H1 (cell line): ENCODE measurements around the gene CYGB. TPM values are rescaled to one million over a fixed set of nuclear protein-coding genes. Genes with fewer than 3 reads are reported as not detected.

Source experiments
- CTCF ChIA-PET: fragments of 300-600 bp; sonication (Branson Sonifier 250); formaldehyde crosslinking; loops from one replicate; lab custom pipeline; 2021; ENCODE audit not compliant: partially characterized antibody; lab: Charles Lee
- POLR2A ChIA-PET: fragments of 300-600 bp; sonication (Branson Sonifier 250); formaldehyde crosslinking; loops from one replicate; lab custom pipeline; 2021; ENCODE audit warnings: inconsistent platforms; ENCODE audit not compliant: partially characterized antibody; lab: Charles Lee
- DNase-seq, 2 experiments: peaks; one replicate each; pipeline versions ENCODE4 v3.0.0 to v3.0.0-alpha.2; 2010 to 2022; ENCODE audit warnings: low spot score in 2 of 2, low read depth in 1 of 2, mixed read lengths in 1 of 2
- FAIRE-seq: peaks from 2 replicates; lab custom pipeline; 2011; peaks lifted over from hg19 to GRCh38; lab: Jason Lieb, UNC
- H2AFZ ChIP-seq: 2 replicates; pipeline ENCODE4 v1.8.1; 2012; ENCODE audit warnings: low read length, inconsistent platforms
- H2AK5ac ChIP-seq: 2 replicates; pipeline ENCODE4 v1.6.1; 2013; ENCODE audit warnings: low read depth, low read length
- H2BK120ac ChIP-seq: replicated peaks from 2 replicates; pipeline ENCODE3; 2013; ENCODE audit warnings: low read depth, low read length, inconsistent platforms
- H2BK12ac ChIP-seq: 2 replicates; pipeline ENCODE4 v1.6.1; 2013; ENCODE audit warnings: low read depth, low read length
- H2BK15ac ChIP-seq: 2 replicates; pipeline ENCODE4 v1.6.1; 2013; ENCODE audit warnings: low read length
- H2BK20ac ChIP-seq: 2 replicates; pipeline ENCODE4 v1.6.1; 2013; ENCODE audit warnings: low read length
- H2BK5ac ChIP-seq: 2 replicates; pipeline ENCODE4 v1.6.1; 2013; ENCODE audit warnings: low read depth, low read length
- H3K14ac ChIP-seq: 2 replicates; pipeline ENCODE4 v1.6.1; 2013; ENCODE audit warnings: inconsistent platforms; ENCODE audit not compliant: insufficient read length
- H3K18ac ChIP-seq: 2 replicates; pipeline ENCODE4 v1.6.1; 2013; ENCODE audit warnings: low read length; ENCODE audit errors: extremely low read depth
- H3K23ac ChIP-seq: 2 replicates; pipeline ENCODE4 v1.6.1; 2013; ENCODE audit warnings: inconsistent platforms; ENCODE audit not compliant: insufficient read length
- H3K23me2 ChIP-seq: 2 replicates; pipeline ENCODE4 v1.6.1; 2013; ENCODE audit warnings: low read depth, low read length
- H3K27ac ChIP-seq: 2 replicates; pipeline ENCODE4 v1.6.1; 2011; ENCODE audit warnings: low read depth, low read length, inconsistent platforms
- H3K27me3 ChIP-seq, 4 experiments: replicated peaks in 1 of 4; 1 replicate in 1 of 4; 2 replicates in 3 of 4; pipeline versions ENCODE4 v1.6.1 to v1.8.1; 2011 to 2013; ENCODE audit warnings: low read length in 3 of 4, mild to moderate bottlenecking in 3 of 4, inconsistent platforms in 2 of 4, mixed read lengths in 2 of 4, moderate library complexity in 1 of 4; ENCODE audit not compliant: control insufficient read depth in 3 of 4, insufficient read depth in 3 of 4; ENCODE audit errors: extremely low read depth in 1 of 4
- H3K36me3 ChIP-seq, 4 experiments: 2 replicates each; pipeline versions ENCODE4 v1.6.1 to v1.8.1; 2011 to 2013; ENCODE audit warnings: mild to moderate bottlenecking in 4 of 4, low read length in 3 of 4, moderate library complexity in 2 of 4, control low read depth in 1 of 4, inconsistent platforms in 1 of 4; ENCODE audit not compliant: insufficient read depth in 4 of 4, control insufficient read depth in 2 of 4
- H3K4ac ChIP-seq: replicated peaks from 2 replicates; pipeline ENCODE3; 2013; ENCODE audit warnings: low read length, low read depth, mixed read lengths, inconsistent platforms; ENCODE audit not compliant: insufficient read length
- H3K4me1 ChIP-seq, 4 experiments: replicated peaks in 1 of 4; 1 replicate in 1 of 4; 2 replicates in 3 of 4; pipeline versions ENCODE4 v1.6.1 to v1.8.1; 2011 to 2013; ENCODE audit warnings: low read length in 3 of 4, inconsistent platforms in 2 of 4, mixed read lengths in 1 of 4; ENCODE audit not compliant: insufficient read depth in 4 of 4, control insufficient read depth in 3 of 4
- H3K4me2 ChIP-seq, 2 experiments: 2 replicates each; pipeline versions ENCODE4 v1.6.1 to v1.8.1; 2011 to 2013; ENCODE audit warnings: low read depth in 2 of 2, low read length in 2 of 2, control low read depth in 1 of 2, inconsistent platforms in 1 of 2, mild to moderate bottlenecking in 1 of 2; ENCODE audit not compliant: insufficient read depth in 1 of 2
- H3K4me3 ChIP-seq, 4 experiments: fragments of 200-600, 300-600 bp in 1 of 4; sonication (generic), shearing (Covaris generic), sonication (Bioruptor Twin) in 1 of 4; 2 replicates each; pipeline versions ENCODE4 v1.5.1 to v1.8.1; 2011 to 2016; ENCODE audit warnings: low read length in 4 of 4, low read depth in 3 of 4, control low read depth in 2 of 4, inconsistent platforms in 2 of 4, mild to moderate bottlenecking in 2 of 4, mixed read lengths in 1 of 4, moderate library complexity in 1 of 4; ENCODE audit not compliant: insufficient read depth in 2 of 4; ENCODE audit errors: extremely low read depth in 1 of 4
- H3K56ac ChIP-seq: replicated peaks from 2 replicates; pipeline ENCODE3; 2013; ENCODE audit warnings: low read depth, mild to moderate bottlenecking, mixed read lengths, low read length, inconsistent platforms; ENCODE audit not compliant: insufficient read length
- H3K79me1 ChIP-seq: 2 replicates; pipeline ENCODE4 v1.6.1; 2013; ENCODE audit warnings: low read depth, low read length, control low read depth
- H3K79me2 ChIP-seq, 2 experiments: 2 replicates each; pipeline versions ENCODE4 v1.6.1 to v1.8.1; 2012 to 2013; ENCODE audit warnings: low read length in 2 of 2, mild to moderate bottlenecking in 2 of 2, inconsistent platforms in 1 of 2; ENCODE audit not compliant: insufficient read depth in 2 of 2, control insufficient read depth in 1 of 2
- H3K9ac ChIP-seq, 4 experiments: replicated peaks in 1 of 4; 1 replicate in 1 of 4; 2 replicates in 3 of 4; pipeline versions ENCODE4 v1.6.1 to v1.8.1; 2011 to 2013; ENCODE audit warnings: low read depth in 3 of 4, low read length in 3 of 4, control low read depth in 2 of 4, mild to moderate bottlenecking in 2 of 4, moderate library complexity in 2 of 4, inconsistent platforms in 1 of 4; ENCODE audit errors: extremely low read depth in 1 of 4
- H3K9me3 ChIP-seq, 2 experiments: 2 replicates each; pipeline versions ENCODE4 v1.6.1 to v1.8.1; 2012 to 2013; ENCODE audit warnings: mild to moderate bottlenecking in 2 of 2, moderate library complexity in 2 of 2, control low read depth in 1 of 2, inconsistent platforms in 1 of 2, low read depth in 1 of 2, low read length in 1 of 2, mixed read lengths in 1 of 2; ENCODE audit not compliant: insufficient read depth in 2 of 2
- H4K20me1 ChIP-seq, 2 experiments: replicated peaks in 1 of 2; 2 replicates each; pipeline versions ENCODE3 to v1.8.1; 2011 to 2013; ENCODE audit warnings: inconsistent platforms in 2 of 2, low read length in 2 of 2, mild to moderate bottlenecking in 1 of 2; ENCODE audit not compliant: insufficient read depth in 2 of 2, control insufficient read depth in 1 of 2
- H4K5ac ChIP-seq: 2 replicates; pipeline ENCODE4 v1.6.1; 2013; ENCODE audit warnings: low read length, low read depth, mixed read lengths, inconsistent platforms; ENCODE audit not compliant: insufficient read length
- H4K8ac ChIP-seq: 2 replicates; pipeline ENCODE4 v1.8.0; 2013; ENCODE audit warnings: mild to moderate bottlenecking, moderate library complexity, low read length, inconsistent platforms; ENCODE audit not compliant: insufficient read depth; ENCODE audit errors: extremely low read depth
- H4K91ac ChIP-seq: replicated peaks from 2 replicates; pipeline ENCODE3; 2013; ENCODE audit warnings: low read length, mixed read lengths, inconsistent platforms; ENCODE audit not compliant: insufficient read length
- BRCA1 ChIP-seq: IDR thresholded peaks from 2 replicates; pipeline ENCODE4 v1.6.1; 2012; ENCODE audit warnings: low read depth, low read length, improper control_type of control experiment
- EZH2 ChIP-seq: fragments of 200-600 bp; sonication (generic); IDR thresholded peaks from 2 replicates; pipeline ENCODE4 v1.7.1; 2012; ENCODE audit warnings: low read depth, mild to moderate bottlenecking, moderate library complexity, low read length, inconsistent platforms; ENCODE audit not compliant: severe bottlenecking
- FOSL1 ChIP-seq: IDR thresholded peaks from 2 replicates; pipeline ENCODE4 v1.6.1; 2011; ENCODE audit warnings: mild to moderate bottlenecking, low read depth, low read length, moderate library complexity; ENCODE audit not compliant: insufficient read depth
- GABPA ChIP-seq: IDR thresholded peaks from 2 replicates; pipeline ENCODE4 v1.6.1; 2011; ENCODE audit warnings: mild to moderate bottlenecking, low read length, moderate library complexity, borderline replicate concordance; ENCODE audit not compliant: insufficient read depth
- HDAC2 ChIP-seq, 2 experiments: fragments of 300-600 bp in 1 of 2; sonication (generic) in 1 of 2; IDR thresholded peaks; 2 replicates each; pipeline ENCODE4 v1.6.1; 2011 to 2012; ENCODE audit warnings: low read depth in 2 of 2, low read length in 2 of 2, mild to moderate bottlenecking in 2 of 2, moderate library complexity in 2 of 2, borderline replicate concordance in 1 of 2, inconsistent platforms in 1 of 2
- KDM4A ChIP-seq: IDR thresholded peaks from one replicate; pipeline ENCODE4 v1.7.1; 2012; ENCODE audit warnings: low read depth, mild to moderate bottlenecking, moderate library complexity, low read length, inconsistent platforms; ENCODE audit not compliant: severe bottlenecking
- KDM5A ChIP-seq: fragments of 200-600 bp; IDR thresholded peaks from 2 replicates; pipeline ENCODE4 v1.7.1; 2012; ENCODE audit warnings: mild to moderate bottlenecking, low read length, inconsistent platforms, mixed read lengths
- SIX5 ChIP-seq: IDR thresholded peaks from 2 replicates; pipeline ENCODE4 v1.6.1; 2011; ENCODE audit warnings: mild to moderate bottlenecking, low read depth, low read length
- SP2 ChIP-seq: IDR thresholded peaks from 2 replicates; pipeline ENCODE4 v1.6.1; 2012; ENCODE audit warnings: mild to moderate bottlenecking, low read length, inconsistent platforms
- SUZ12 ChIP-seq: fragments of 200-600 bp; sonication (generic); IDR thresholded peaks from 2 replicates; pipeline ENCODE4 v1.6.1; 2012; ENCODE audit warnings: mild to moderate bottlenecking, inconsistent platforms, low read length, moderate library complexity, mixed read lengths
- TAF1 ChIP-seq: IDR thresholded peaks from 2 replicates; pipeline ENCODE4 v1.6.1; 2011; ENCODE audit warnings: mild to moderate bottlenecking, low read depth, low read length
- YY1 ChIP-seq: IDR thresholded peaks from 2 replicates; pipeline ENCODE4 v1.6.1; 2011; ENCODE audit warnings: low read depth, mild to moderate bottlenecking, low read length
- WGBS, 2 experiments: shearing (Covaris generic) in 1 of 2; methylation state at CpG; one replicate each; pipeline versions ENCODE4 v1.1.6 to v1.1.7; 2013 to 2015; ENCODE audit warnings: low lambda C conversion rate in 2 of 2, mixed read lengths in 2 of 2, inconsistent platforms in 1 of 2, low coverage in 1 of 2, missing lambda C conversion rate in 1 of 2; ENCODE audit not compliant: insufficient replicate concordance in 2 of 2, insufficient coverage in 1 of 2, insufficient read length in 1 of 2; ENCODE audit errors: extremely low coverage in 1 of 2, missing lambda C conversion rate in 1 of 2; 5-methylcytosine and 5-hydroxymethylcytosine counted together
- polyA plus RNA-seq, 7 experiments: library from polyadenylated mRNA; depleted of rRNA in 3 of 7; stranded (reverse) in 5 of 7; unstranded in 2 of 7; fragments of >200 nt in 5 of 7; fragments of 200-250 nt in 2 of 7; gene quantifications; 1 replicate in 5 of 7; 2 replicates in 1 of 7; 4 replicates in 1 of 7; pipeline versions ENCODE4 v1.2.1 to v1.2.3, GENCODE V29; 2011 to 2013; ENCODE audit warnings: missing spikeins in 2 of 7, mixed read lengths in 2 of 7
- total RNA-seq: library from RNA; stranded (reverse); fragmentation: NEBNext Ultra II Directional; extraction: Animal tissue kit (Norgen Biotek cat#: 25700); gene quantifications from 2 replicates; pipeline ENCODE4 v1.2.1, GENCODE V29; 2021

Gene CYGB
- total and polyA plus RNA-seq, 2 of the 8 experiments (the other 6 are each of a cell fraction or from before 2014, with no cell fraction given) = 2.7 to 3.7 TPM

- DNase-seq = no peak
Measured at GRCh38 chr17:76538281-76538931, 897 bp upstream of the CYGB start.

More at GRCh38 chr17:76538281-76538931, 897 bp upstream of the CYGB start:
- no peaks in the 10 kb centered on the region for H4K20me1 ChIP-seq
- TF ChIP-seq EZH2 = peak; percentile 55
- TF ChIP-seq SP2 = no peak
- TF ChIP-seq YY1 = no peak
- TF ChIP-seq FOSL1 = no peak
- no peak for TF ChIP-seq BRCA1
- TF ChIP-seq GABPA = no peak
- TF ChIP-seq SUZ12 = peak; percentile 53
- TF ChIP-seq HDAC2 (IDR thresholded peaks at IDR 0.05; ENCODE audit: borderline replicate concordance in 1 of 2, low read depth in 2 of 2, low read length in 2 of 2) = 0 out of 4 replicates have a peak, but pooled peaks of 1 of the 2 experiments have one; percentile 15
- no peak for TF ChIP-seq KDM5A
- peak; percentile 38 for TF ChIP-seq KDM4A
- no peak for TF ChIP-seq SIX5
- no peak for TF ChIP-seq TAF1
- no peak overlapping the region for H3K23ac ChIP-seq
- ChIA-PET POLR2A (interaction anchor here (3.7 to 4.0 kb wide), 2 partner anchors 9 to 20 kb away, joined by 30 to 38 read pairs; no protein-coding TSS in a partner anchor), CTCF (interaction anchor here (1.0 to 15.6 kb wide), 6 partner anchors 8 to 346 kb away, joined by 3 to 260 read pairs (median 26); no protein-coding TSS in a partner anchor)
- H3K27me3 ChIP-seq = peaks cover 8 to 46% (median 37%) of the 10 kb centered on the region in 4 experiments
- H3K79me1 ChIP-seq = no peaks in the 10 kb centered on the region
- no peaks in the 10 kb centered on the region for H3K9me3 ChIP-seq
- H4K5ac ChIP-seq = no peak overlapping the region
- peaks cover 11% of the 10 kb centered on the region for H3K23me2 ChIP-seq
- peak overlapping the region; percentile 60 for H3K18ac ChIP-seq
- no peak overlapping the region for H2AFZ ChIP-seq
- H2BK12ac ChIP-seq = no peak overlapping the region
- H3K4me3 ChIP-seq = peak overlapping the region; percentile 35 to 67 (median 46)
- no peaks in the 10 kb centered on the region for H3K36me3 ChIP-seq
- no peak overlapping the region for H2BK5ac ChIP-seq
- no peak overlapping the region for H3K14ac ChIP-seq
- peak overlapping the region; percentile 17 for H3K4ac ChIP-seq
- no peak overlapping the region for H4K91ac ChIP-seq
- no peak overlapping the region for H2BK20ac ChIP-seq
- H3K4me2 ChIP-seq = peak overlapping the region; percentile 76 to 99
- WGBS, 2 experiments = 24% methylated on average over 19 of the region's 37 CpGs; no CpG with 5 or more reads in 1 of the 2 experiments
- H3K79me2 ChIP-seq = no peaks in the 10 kb centered on the region
- no peak overlapping the region for H2AK5ac ChIP-seq
- H3K4me1 ChIP-seq = peaks cover 0 to 17% (median 9%) of the 10 kb centered on the region in 4 experiments; a peak in 6 of 7 replicates
- H4K8ac ChIP-seq = no peak overlapping the region
- no peak overlapping the region for H3K56ac ChIP-seq
- no peak overlapping the region for H3K27ac ChIP-seq
- no peak overlapping the region for H2BK15ac ChIP-seq
- no peak for FAIRE-seq
- no peak overlapping the region for H2BK120ac ChIP-seq
- no peak overlapping the region; a peak in 1 of 7 replicates for H3K9ac ChIP-seq
